HG03103 (cell line): ENCODE data around the gene SPDYE3.
A peak's percentile ranks its signal among the peaks of the same experiment; 100 is the strongest.
"Not testable (repeated sequence)": the region's sequence is repeated elsewhere in the genome, so short reads cannot be mapped to it uniquely, and the experiment has no call there.

Experiments
- ATAC-seq: cut with Tn5 transposase; IDR thresholded peaks from one replicate; pipeline ENCODE4 v1.9.1; 2021; ENCODE audit warnings: low read depth; ENCODE audit not compliant: unreplicated experiment

The SPDYE3 gene

DNA sequence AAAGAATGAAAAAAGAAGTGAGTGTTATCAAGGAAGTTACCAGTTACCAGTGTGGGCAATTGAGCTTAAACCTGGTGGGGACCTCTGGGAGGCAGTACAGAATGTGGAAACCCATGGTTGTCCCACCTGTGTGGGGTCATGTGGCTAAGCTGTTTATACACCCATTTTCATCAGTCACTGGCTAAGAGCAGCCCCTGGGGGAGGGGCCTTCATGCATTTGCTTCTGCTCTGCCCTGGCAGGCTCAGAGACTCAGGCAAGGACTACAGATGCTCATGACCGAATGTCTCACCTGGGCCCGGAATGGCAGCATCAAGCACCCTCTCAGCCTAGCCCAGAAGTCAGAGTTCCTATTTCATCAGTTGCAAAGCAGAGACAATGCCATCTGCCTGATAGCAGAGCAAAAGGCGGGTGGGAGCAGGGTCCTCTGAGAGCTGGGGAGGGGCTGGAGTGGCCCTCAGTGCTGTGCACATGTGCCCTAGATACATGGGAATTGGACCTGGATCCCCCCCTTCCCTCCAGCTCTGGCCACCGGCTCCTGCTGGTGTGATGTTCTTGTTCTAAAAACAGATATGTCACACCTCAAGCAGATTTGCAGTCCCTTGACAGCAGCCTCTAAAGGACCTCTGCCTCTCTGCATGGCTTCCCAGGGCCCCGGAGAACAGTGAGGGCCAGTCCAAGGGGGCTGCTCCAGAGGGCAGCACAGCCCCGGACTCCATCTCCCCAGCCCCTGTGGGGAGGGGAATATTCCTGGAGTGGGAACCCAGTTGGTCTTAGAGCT is 20.1 kb upstream of the SPDYE3 start:
- ATAC-seq = not testable (repeated sequence)

DNA sequence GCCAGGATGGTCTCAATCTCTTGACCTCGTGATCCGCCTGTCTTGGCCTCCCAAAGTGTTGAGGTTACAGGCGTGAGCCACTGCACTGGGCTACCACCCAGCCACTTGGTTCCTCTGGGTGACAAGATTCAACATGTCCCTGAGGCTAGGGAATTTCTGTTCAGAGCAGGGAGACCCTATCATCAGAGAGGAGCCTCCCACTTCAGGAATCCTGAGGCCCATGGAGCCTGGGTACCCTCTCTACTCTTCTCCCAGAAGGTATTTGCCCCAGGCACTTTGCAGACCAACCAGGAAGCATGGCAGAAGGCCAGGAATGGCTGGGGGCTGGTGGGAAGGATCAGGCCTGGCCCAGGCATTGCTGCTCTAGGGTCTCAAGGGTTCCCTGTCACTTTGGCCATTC is 19.2 kb upstream of the SPDYE3 start:
- ATAC-seq = not testable (repeated sequence)

DNA sequence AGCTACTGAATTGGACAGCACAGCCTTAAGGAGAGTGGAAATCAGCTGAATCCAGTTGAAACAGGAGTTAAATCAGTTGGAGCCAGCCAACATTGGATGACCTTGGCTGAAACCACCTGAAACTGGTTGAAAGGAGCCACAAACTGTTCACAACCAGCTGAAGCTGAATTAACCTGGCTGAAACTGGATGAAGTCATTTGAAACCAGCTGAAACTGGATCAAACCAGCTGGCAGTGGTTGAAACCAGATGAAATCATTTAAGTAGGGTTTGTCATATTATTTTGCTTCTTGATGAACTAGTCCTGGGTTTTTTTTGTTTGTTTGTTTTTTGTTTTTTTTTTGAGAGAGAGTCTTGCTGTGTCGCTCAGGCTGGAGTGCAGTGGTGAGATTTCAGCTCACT is 15.3 kb upstream of the SPDYE3 start:
- not testable (repeated sequence) for ATAC-seq

DNA sequence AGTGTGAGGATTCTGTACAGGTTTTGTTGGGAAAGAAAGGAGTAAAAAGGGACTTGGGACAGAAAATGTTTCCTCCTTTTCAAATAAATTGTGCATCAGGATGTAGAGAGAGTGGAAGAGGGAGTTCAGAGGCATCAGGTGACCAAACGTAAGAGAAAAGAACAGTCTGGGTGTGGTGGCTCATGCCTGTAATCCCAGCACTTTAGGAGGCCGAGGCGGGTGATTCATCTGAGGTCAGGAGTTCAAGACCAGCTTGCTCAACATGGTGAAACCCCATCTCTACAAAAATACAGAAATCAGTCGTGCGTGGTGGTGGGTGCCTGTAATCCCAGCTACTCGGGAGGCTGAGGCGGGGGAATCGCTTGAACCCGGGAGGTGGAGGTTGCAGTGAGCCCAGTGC is 12.2 kb upstream of the SPDYE3 start:
- not testable (repeated sequence) for ATAC-seq

DNA sequence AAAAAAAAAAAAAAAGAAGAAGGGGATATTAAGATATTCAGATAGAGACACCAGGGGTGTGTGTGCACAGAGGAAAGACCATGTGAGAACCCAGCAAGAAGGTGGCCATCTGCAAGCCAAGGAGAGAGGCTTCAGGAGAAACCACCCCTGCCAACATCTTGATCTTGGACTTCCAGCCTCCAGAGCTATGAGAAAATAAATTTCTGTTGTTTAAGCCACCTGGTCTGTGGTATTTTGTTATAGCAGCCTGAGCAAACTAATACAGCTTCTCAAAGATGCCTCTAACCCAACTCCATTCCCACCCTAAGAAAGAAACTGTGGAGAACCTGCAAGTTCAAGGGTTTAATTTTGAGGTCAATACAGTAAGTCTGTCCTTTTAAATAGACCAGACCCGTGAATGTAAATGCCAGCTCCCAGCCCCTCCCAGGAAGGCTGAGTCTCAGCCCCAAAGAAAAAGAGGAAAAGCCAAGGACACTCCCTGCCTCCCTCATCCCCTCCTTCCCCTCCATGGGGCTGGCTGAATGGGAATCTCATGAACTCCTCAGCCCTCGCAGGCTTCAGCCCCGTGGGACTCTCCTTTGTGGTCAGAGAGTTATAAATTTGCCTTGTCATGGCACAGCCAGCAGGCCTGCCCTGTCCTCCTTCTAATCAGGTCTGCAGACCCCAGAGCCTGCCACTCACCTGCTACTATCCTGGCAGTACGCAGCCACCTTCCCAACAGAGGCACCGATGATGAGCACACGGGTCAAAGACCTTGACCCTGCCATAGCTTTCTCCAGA is 9.5 kb upstream of the SPDYE3 start:
- not testable (repeated sequence) for ATAC-seq

DNA sequence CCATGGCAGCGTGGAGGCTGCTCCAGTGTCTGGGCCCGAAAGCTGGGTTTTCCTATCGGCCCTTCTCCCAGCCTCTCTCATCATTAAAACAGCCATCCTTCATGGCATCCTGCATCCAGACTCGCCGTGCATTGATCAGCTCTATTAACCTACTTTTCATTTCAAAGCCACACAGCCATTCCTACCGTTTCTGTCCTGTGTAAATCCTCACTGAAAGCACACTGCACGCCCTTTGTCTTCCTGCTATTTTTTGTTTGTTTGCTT is 8.9 kb upstream of the SPDYE3 start:
- ATAC-seq = not testable (repeated sequence)

DNA sequence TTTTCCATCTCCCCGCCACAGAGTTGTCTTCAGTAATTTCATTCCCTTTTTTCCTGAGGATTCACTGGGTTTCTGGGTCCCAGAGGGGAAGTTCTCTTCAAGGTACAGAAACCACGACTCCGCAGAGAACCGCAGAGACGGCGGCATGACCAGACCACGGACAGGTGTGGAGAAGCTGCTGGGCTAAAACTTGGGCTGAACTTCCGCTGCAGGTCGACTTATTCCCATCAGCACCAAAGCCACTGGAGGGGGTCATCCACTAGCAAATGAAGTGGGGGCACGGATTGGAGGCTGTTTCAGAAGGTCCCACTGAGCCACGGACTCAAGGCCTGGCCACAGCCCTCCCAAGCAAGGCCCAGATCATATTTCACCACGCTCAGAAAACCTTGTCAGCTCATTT is 3.0 kb upstream of the SPDYE3 start:
- ATAC-seq = not testable (repeated sequence)

DNA sequence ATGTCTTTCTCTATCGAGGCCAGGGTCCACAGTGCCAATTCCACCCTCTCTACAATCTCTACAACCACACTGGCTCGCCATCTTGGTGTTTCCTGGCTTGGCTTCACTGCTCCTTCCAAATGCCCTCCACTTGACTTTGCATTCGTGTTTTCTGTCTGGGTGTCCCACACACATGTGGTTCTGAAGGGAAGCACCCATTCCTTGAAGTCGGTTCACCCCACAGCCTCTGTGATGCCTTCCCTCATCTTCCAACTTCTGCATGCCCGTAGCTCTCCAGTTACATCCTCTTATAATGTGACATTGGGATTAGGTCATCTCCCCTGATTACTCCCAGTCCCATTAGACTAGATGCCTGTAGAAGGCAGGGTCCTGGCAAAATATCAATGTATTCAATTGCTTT is 10.8 kb downstream of the SPDYE3 start:
- ATAC-seq = not testable (repeated sequence)

DNA sequence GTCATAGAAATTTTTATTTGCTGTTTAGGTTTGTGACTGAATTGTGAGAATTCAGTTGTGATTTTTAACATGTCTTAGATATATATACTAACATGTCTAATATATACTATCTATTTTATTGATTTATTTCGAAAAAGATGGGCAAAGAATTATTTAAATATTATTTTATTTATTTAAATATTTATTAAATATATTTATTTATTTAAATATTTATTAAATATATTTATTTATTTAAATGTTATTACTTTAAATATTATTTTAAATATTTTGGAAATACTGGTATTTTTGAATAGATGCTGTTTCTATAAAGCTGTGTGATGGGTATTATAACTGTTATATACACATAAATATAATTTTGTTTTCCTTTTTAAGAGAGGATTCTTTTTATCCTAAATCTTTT is 14.1 kb downstream of the SPDYE3 start:
- ATAC-seq = not testable (repeated sequence)

DNA sequence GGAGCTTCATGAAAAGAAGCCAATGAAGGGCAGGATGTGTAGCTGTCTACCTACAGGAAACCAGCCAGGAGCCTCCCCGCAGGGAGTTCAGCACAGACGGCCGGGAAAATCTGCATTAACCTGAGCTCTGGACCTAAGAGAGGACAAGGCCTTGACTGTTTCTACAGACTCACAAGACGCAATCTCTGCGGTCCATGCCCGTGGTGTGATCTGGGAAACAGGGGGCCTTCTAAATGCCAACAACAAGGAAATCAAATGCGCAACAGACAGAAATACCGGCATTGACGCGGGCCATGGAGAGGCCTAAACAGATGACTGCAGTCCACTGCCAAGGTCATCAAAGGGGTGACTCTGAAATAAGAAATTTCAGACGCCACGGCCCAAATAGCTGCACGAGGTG is 16.7 kb downstream of the SPDYE3 start:
- ATAC-seq = not testable (repeated sequence)

DNA sequence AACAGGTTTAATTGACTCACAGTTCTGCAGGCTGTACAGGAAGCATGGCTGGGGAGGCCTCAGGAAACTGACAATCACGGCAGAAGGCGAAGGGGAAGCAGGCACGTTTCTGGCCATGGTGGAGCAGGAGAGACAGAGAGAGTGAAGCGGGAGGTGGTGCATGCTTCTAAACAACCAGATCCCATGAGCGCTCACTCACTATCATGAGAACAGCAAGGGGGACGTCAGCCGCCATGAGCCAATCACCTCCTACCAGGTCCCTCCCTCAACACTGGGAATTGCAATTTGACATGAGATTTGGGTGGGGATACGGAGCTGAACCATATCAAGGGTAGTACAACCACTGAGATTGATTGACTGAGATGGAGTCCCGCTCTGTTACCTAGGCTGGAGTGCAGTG is 18.2 kb downstream of the SPDYE3 start:
- not testable (repeated sequence) for ATAC-seq

DNA sequence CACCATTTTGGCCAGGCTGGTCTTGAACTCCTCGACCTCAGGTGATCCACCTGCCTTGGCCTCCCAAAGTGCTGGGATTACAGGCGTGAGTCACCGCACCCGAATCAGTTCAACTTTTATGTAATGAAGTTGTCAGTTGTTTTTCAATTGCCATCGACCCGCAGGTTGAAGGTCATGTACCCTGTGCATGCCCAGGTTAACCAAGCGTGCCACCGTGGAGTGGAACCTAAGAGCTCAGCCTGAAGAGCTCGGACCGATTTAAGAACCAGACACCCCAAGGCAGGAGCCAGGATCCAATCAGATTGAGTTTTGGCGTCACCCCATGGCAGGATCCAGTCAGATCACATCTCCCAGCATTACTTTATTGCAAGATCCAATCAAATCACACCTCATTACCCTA is 19.4 kb downstream of the SPDYE3 start:
- ATAC-seq = not testable (repeated sequence)

DNA sequence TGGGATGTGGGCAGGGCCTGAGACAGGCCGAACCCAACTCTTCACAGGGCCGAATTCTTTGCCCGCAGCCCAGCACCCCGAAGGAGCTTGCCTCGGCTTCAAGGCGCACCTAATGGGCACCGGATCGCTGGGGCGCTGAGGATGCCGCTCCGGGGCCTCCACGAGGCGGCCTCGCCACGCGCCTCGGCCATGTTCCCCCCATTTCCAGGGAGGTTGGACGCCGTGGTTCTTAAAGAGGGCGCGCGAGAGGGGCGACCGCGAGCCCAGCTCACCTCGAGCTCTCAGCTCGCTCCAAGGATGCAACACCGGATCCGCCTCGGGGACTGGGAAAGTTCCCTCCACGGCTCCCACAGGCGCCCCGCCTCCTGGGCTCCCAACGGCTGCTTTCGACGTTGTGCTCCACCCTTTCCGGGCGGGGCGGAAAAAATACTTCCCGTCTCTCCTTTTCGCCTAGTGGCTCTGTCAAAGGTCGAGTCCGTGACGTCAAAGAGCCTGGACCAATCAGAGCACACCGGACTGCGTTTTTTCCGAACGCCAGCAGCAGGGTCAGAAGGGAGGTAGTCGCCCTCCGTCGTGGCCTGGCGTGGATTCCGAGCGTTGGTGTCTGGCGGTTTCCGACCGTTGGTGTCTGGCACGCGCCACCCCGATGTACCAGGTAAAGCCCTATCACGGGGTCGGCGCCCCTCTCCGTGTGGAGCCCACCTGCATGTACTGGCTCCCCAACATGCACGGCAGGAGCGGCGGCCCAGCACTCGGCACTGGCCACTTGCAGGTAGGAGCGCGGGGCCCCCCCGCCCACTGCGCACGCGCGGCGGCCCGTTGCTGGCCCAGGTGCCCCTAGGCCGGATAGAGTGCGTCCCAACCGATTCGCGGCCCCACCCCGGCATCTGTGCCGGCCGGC is 28.3 kb downstream of the SPDYE3 start:
- peak; percentile 87 for ATAC-seq

DNA sequence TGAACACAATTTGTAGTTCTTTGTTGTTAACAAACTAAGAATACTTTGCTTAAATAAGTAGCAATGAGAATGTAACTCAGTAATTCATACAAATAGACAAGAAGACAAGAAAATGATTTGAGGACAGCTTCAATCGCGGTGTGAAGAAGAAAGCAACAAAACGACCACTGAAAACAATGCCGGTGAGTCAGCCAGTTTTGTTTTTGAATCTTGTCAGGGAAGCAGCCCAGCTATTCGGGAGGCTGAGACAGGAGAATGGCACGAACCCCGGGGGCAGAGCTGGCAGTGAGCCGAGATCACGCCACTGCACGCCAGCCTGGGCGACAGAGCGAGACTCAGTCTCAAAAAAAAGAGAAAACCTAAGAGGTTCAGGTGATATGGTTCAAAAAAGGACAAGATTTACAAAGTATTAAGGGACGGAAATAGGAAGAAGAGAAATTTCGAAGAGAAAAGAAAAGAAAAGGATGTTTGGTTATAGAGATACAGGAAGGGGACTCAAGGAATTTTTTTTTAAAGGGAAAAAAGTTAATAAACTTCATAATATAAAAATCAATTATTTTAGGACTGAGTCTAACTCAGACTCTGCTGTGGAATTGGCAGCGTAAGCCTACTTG is 30.7 kb downstream of the SPDYE3 start:
- ATAC-seq = not testable (repeated sequence)

DNA sequence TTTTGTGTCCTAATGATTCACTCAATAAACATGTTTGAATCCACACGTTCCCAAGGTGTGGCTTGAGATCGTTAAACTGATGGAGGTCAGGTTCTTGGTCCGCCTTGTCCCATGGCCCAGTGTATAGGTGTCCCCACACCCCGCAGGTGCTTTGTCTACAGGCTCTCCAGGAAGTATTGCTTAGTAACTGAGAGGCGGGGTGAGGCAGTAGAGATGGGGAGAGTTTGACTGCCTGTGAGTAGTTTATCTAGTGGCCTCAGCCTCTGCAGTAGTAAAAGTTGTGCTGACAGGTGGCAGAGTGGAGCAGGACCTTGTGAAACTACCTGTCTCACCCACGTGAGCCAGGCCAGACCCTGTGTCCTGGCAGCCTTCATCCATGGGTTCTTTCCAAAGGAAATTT is 33.8 kb downstream of the SPDYE3 start:
- ATAC-seq = not testable (repeated sequence)

DNA sequence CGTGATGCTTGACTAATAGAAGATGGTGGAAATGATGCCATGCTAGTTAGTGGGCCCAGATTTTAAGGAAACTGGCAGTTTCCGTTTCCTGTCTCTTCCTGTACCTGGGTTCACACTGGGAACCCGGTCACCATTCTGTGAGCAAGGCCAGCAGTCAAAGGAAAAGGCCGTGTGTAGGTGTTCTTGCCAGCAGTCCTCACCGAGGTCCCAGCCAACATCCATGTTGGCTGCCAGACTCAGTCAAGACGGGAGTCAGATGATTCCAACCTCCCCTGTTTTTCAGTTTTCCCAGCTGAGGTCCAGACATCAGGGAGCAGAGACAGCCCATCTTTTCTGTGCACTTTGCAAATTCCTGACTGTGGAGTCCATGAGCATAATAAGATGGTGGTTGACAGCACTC is 35.3 kb downstream of the SPDYE3 start:
- ATAC-seq = no peak

DNA sequence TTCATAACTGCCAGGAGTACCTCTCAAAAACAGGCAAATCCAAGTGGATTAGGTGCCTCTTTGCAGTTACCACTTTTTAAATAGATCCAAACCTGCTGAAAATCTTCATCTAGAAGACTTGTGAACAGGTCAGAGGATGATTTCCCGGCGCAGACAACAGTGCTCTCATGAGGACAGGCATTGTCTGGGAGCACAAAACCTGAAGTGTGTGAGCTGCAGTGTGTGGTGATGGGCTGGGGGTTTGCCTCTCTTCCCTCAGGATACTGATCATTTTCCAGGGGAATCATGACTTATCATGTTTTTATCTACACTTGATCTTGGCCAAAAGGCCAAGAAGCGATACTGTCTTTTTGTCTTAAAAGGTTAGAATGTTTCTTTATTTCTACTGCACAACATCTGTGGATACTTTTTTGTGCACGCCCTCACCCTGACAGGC is 36.6 kb downstream of the SPDYE3 start:
- not testable (repeated sequence) for ATAC-seq

DNA sequence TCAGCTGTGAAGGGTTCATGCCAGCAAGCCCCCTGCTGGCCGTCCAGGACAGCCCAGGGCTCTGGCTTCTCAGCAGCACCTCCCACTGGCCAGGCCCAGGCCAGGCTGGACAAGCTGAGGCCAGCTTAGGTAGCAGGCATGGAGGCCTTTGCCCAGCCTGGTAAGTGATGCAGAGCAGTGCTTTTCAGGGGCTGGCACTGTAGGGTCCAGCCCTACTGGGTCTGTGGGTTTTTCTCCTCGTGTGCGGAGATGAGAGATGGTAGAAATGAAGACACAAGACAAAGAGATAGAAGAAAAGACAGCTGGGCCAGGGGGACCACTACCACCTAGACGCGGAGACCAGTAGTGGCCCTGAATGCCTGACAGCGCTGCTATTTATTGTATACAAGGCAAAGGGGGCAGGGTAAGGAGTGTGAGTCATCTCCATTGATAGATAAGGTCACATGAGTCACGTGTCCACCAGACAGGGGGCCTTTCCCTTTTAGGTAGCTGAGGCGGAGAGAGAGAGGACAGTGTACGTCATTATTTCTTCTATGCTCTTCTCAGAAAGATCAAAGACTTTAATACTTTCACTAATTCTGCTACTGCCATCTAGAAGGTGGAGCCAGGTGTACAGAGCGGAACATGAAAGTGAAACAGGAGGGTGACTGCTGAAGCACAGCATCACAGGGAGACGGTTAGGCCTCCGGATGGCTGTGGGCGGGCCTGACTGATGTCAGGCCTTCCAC is 37.2 kb downstream of the SPDYE3 start:
- peak; percentile 67 for ATAC-seq

DNA sequence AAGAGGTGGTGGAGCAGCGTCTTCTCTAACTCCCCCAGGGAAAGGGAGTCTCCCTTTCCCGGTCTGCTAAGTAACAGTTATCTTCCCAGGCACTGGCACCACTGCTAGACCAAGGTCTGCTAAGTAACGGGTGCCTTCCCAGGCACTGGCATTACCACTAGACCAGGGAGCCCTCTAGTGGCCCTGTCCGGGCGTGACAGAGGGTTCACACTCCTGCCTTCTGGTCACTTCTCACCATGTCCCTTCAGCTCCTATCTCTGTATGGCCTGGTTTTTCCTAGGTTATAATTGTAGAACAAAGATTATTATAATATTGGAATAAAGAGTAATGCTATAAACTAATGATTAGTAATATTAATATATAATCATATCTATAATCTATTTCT is 37.8 kb downstream of the SPDYE3 start:
- peak; percentile 10 for ATAC-seq

DNA sequence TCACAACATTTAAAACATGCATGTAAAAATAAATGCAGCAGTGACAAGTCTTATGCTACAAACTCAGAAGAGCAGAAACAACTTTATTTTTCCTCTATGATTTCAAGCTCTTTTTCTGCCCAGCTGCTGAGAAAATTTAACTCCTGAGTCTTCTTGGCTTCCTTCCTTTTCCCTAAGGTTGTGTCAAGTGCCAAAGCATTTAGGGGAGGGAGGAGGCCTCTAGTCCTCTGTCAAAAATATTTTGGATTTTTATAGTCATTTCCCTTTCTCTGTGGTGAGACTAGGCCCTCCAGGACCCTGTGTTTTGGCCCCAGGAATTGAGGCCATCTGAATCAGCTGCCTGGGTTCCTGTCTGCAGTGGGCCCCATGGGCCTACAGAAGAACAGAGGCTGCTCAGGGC is 39.4 kb downstream of the SPDYE3 start:
- no peak for ATAC-seq
